GM18502 (cell line): ENCODE measurements around the gene ROBO2.

Experiments
- ATAC-seq: cut with Tn5 transposase; IDR thresholded peaks from one replicate; pipeline ENCODE4 v1.9.1; 2021; ENCODE audit warnings: mild to moderate bottlenecking; ENCODE audit not compliant: unreplicated experiment, poor library complexity

ROBO2 gene

GRCh38 chr3:77319711-77320110 is 279.8 kb downstream of the ROBO2 start:
- ATAC-seq, result no peak

DNA sequence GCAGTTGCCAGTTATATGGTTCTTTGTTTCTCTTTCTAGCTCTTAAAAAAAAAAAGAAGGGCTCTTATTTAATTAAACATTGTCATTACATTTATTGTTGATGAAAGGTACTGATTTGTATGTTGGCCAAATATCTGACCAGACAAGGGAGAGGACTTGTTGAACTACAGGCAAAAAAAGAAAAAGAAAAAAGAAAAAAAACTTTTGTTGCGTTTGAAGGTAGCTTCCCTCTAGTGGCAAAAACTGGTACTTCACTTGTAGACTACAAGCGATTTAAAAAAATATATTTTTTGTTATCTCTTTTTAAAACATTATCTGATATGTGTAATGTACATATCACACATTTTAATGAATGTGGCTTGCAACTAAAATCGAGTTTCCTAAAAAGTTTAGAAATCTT is 280.6 kb downstream of the ROBO2 start:
- no peak for ATAC-seq

- ATAC-seq, result no peak
Measured at GRCh38 chr3:77321646-77322045, 281.7 kb downstream of the ROBO2 start.

- ATAC-seq, result no peak
Measured at GRCh38 chr3:77323626-77324025, 283.7 kb downstream of the ROBO2 start.

GRCh38 chr3:77324105-77324504 is 284.2 kb downstream of the ROBO2 start:
- no peak for ATAC-seq

DNA sequence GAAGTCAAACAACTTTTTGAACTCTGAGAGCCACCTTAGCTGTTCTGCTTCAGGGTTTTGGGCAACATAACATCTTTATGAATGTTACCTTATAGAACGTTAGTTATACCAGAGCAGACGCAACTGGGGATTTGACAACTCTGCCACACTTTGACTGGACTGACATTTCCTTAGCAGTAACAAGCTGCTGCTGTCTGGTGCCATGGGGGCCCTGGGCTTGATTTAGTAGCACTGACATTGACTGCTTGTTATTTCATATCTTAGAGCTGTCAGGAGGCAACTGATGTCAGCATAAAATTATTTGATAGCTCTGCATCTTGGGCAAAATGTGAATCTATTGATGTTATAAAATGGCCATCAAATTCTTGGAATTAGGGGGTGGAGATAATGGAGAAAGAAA is 285.4 kb downstream of the ROBO2 start:
- ATAC-seq, result no peak

- no peak for ATAC-seq
Measured at GRCh38 chr3:77325702-77326101, 285.8 kb downstream of the ROBO2 start.

DNA sequence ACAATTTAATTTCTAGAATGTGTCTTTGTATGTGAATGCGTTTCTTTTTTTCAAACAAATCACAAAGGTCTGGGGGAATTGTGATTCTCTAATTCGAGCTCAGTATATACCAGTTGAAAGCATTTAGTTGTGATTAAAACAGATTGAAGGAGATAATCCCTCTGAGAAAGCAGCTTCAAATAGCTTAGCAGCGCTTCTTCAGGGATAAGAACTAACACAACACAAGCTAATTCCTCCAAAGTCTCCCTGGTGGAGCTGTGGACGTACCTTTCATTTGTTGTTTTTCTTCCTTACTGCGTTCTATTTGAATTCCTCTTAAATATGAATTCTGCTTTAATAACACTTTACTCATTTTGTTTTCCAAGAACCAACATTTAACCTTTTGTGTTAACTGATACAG is 286.7 kb downstream of the ROBO2 start:
- no peak for ATAC-seq

- no peak for ATAC-seq
Measured at GRCh38 chr3:77328690-77329089, 288.8 kb downstream of the ROBO2 start.

DNA sequence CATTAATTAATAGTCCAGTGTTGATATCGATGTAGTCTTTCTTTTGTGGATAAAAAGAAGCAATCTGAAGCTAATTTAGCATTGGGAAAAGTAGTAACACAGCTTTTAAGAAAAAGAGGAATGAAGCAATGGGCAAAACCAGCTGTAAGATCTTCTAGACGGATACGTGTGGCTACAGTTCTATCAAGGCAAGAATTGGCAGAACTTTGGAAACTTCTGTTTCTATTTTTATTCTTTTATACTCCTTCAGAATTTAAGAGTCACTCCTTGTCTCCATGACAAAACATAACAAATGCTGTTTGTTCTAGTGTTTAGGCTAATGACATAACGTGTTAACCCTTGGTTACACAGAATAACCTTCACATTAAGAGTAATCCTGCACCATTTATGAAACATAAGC is 289.2 kb downstream of the ROBO2 start:
- ATAC-seq, result no peak

DNA sequence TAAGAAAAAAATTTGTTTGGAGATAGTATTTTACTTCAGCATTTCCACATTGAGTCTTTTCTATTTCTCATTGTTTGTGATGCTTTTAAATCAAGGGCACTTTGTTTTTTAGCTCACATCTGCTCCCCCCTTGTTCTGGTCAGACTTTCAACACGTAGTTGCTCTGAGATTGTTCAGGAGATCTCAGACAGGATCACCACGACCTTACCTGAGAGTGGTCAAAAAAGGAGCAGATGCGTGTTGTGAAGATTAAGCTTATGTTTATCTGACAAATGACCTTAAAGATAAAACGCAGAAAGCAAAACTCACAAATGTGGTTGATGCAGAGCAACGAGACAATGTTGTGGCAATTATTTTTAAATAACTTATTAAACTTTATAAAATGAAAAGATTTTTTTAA is 298.3 kb downstream of the ROBO2 start:
- ATAC-seq, result no peak

DNA sequence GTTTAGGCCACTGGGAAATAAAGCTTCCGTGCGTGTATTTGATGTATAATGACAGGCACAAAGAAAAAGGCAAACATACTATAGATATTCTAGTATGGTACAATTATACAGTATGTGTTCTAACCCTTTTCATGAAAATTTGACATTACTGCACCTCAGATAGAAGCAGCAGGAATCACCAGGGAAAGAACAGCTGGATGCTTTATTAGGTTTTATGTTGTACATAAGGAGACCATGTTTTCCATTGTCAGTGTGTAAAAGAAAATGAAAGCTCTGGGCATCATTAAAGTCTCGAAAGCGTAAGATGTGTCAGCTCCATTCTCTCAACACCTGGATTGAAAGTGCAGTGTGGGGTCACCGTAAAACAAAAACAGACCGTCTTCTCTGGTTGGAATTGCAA is 302.1 kb downstream of the ROBO2 start:
- ATAC-seq, result no peak

DNA sequence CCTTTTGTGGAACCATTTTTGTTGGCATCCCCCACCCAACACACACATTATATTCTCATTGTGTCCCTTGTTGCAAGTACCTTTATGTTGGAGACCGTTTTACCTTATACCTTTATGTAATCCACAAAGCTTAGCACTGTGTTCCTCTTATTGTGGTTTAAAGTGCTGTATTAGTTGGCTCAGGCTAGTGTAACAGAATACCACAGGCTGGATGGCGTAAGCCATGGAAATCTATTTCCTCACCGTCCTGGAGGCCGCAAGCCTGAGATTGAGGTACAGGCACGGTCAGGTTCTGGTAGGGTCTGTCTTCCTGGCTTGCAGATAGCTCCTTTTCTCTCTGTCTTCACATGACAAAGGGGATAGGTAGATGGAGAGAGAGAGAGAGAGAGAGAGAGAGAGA is 302.8 kb downstream of the ROBO2 start:
- no peak for ATAC-seq

DNA sequence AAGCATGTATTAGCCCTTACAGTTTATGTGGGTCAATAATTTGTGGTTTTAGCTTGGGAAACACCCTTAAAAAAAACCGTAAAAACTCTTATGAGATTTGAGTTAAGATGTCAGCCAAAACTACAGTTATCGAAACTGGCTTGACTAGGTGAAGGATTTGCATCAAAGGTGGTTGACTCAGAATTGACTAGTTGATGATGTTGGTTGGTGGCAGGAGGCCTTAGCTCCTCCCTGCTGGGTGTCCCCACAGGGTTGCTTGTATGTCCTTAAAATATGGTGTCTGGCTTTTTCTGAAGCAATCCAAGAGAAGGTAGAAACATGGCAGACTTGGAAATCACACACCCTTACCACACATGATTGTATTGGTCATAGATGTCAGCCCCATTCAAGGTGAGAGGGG is 305.1 kb downstream of the ROBO2 start:
- ATAC-seq, result no peak

DNA sequence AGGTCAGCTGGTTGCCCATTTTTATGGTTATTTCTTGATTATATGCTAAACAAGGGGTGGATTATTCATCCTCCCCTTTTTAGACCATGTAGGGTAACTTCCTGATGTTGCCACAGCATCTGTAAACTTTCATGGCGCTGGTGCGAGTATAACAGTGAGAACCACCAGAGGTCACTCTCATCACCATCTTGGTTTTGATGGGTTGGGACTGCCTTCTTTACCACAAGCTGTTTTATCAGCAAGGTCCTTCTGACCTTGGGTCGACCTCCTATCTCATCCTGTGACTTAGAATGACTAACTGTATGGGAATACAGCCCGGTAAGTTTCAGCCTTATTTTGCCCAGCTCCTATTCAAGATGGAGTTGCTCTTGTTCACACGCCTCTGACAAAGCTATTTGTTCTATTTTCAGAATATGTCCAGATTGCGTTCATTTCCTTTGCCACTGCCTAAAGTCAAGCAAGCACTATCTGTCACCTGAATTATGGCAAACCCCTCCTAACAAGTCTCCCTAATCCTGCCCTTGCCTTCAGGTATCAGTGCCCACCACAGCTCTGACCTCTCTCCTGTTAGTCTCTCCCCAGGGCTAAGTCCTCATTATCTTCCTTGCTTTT is 308.5 kb downstream of the ROBO2 start:
- ATAC-seq, result no peak

DNA sequence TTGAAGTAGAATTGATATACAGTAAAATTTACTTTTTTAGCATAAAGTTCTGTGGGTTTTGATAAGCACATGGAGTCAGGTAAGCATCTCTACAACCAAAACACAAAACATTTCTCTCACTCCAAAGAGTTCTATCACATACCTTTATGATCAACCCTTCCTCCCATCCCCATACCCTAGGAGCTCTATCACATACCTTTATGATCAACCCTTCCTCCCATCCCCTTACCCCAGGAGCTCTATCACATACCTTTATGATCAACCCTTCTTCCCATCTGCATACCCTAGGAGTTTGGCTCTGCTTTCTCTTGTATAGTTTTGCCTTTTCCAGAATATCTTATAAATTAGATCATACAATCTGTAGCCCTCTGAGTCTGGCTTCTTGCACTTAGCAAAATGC is 315.1 kb downstream of the ROBO2 start:
- no peak for ATAC-seq

- ATAC-seq, result no peak
Measured at GRCh38 chr3:77362936-77363335, 323.0 kb downstream of the ROBO2 start.

- no peak for ATAC-seq
Measured at GRCh38 chr3:77365152-77365551, 325.3 kb downstream of the ROBO2 start.

- no peak for ATAC-seq
Measured at GRCh38 chr3:77370413-77370812, 330.5 kb downstream of the ROBO2 start.

- no peak for ATAC-seq
Measured at GRCh38 chr3:77372018-77372417, 332.1 kb downstream of the ROBO2 start.

DNA sequence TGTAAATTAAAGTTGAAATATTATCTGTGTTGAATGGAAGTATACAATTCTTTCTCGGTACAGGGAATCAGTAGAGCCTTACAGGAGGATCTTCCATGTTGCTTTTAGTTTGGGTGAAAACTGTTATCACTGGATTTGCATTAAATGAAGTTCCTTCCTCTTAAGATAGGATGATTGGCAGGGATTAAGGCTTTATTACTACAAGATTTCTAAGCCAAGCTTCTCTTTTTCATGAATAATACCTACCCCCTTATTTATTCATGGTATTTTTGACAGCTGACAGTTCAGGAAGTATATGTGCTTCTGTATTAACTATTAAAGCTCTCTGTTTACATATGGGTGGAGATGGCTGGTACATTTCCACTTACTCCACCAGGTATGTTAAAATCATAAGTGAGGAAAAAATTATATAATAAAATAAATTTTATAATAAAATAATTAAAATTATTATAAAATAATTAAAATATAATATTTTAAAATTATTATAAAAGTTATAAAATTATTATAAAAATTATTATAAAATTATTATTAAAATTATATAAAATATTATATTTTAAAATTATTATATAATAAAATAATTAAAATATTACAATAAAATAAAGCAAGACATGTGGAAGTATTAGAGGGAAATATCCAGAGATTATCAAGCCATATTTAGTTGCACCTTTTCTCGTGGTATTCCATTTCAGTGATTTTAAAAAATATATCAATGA is 332.9 kb downstream of the ROBO2 start:
- ATAC-seq, result no peak

DNA sequence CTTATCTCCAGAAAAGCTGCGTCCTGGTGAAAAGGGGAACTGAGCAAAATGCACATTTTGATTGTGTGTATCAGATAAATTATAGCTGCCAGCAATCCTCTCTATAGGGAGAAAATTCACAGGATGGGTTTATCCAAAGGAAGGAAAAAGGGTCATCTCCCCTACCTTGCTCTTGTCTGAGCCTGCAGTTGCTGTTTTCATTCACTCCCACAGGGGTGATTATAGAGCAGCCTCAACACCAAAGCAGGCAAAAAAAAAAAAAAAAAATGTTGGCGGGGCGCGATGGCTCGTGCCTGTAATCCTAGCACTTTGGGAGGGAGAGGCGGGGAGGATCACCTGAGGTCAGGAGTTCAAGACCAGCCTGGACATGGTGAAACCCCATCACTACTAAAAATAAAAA is 333.7 kb downstream of the ROBO2 start:
- no peak for ATAC-seq
